ENCODE data around the gene NFILZ. TPM values are rescaled to one million over a fixed set of nuclear protein-coding genes. Genes with fewer than 3 reads are reported as not detected.
A peak's percentile ranks its signal among the peaks of the same experiment; 100 is the strongest.

The NFILZ gene
- total and polyA plus RNA-seq, 2 of the 8 experiments (the other 6 are each of a cell fraction or from before 2014, with no cell fraction given), result not detected

- TF ChIP-seq CHD7 (IDR thresholded peaks at IDR 0.05; ENCODE audit: insufficient replicate concordance, low read length), result no peak
- no peak for TF ChIP-seq SIRT6 (IDR thresholded peaks at IDR 0.05; ENCODE audit: low read length)
- TF ChIP-seq, protein P1, sequence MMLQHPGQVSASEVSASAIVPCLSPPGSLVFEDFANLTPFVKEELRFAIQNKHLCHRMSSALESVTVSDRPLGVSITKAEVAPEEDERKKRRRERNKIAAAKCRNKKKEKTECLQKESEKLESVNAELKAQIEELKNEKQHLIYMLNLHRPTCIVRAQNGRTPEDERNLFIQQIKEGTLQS (IDR thresholded peaks at IDR 0.05; ENCODE audit: insufficient read depth, low read depth, low read length), result no peak
- no peak for TF ChIP-seq SUZ12 (IDR thresholded peaks at IDR 0.05; ENCODE audit: low read length)
- no peak for TF ChIP-seq KDM5A (IDR thresholded peaks at IDR 0.05; ENCODE audit: low read length)
- TF ChIP-seq HDAC2 (IDR thresholded peaks at IDR 0.05; ENCODE audit: borderline replicate concordance in 1 of 2, low read depth in 2 of 2, low read length in 2 of 2), result peak in 1 of 2 experiments; percentile 97; a peak in 2 of 4 replicates
- no peak for TF ChIP-seq FOSL1 (IDR thresholded peaks at IDR 0.05; ENCODE audit: insufficient read depth, low read depth, low read length)
- TF ChIP-seq SRF (IDR thresholded peaks at IDR 0.05; ENCODE audit: low read depth, low read length), result no peak
- TF ChIP-seq RAD21 (IDR thresholded peaks at IDR 0.05 in 1 of 2, conservative IDR thresholded peaks at IDR 0.05 in 1 of 2; ENCODE audit: low read depth in 2 of 2, low read length in 2 of 2), result no peak
- no peak for TF ChIP-seq MAFK (IDR thresholded peaks at IDR 0.05; ENCODE audit: low read depth, low read length)
These were observed 19.0 kb upstream of the NFILZ start (continued) for GRCh38 chr19:8611391-8611876.

All from H1 (cell line).